GM12878 (cell line): ENCODE results near the gene IFNL1. TPM values are rescaled to one million over a fixed set of nuclear protein-coding genes. Genes with fewer than 3 reads are reported as not detected.

ENCODE experiments used
- ATAC-seq: fragments of 200-7000 bp; cut with Tn5 transposase; 3 replicates; pipeline ENCODE4 v1.9.1; 2020; ENCODE audit warnings: mild to moderate bottlenecking, moderate library complexity
- BruUV-seq: library from RNA; stranded (reverse); fragments of 400-500 nt; replicated peaks from 2 replicates; lab custom pipeline; 2021; lab: Mats Ljungman, UMichigan
- CTCF ChIA-PET: fragments of 300-600 bp; sonication (Branson Sonifier 250); formaldehyde crosslinking; extraction: SDS; loops from one replicate; lab custom pipeline; 2021; ENCODE audit warnings: inconsistent platforms; lab: Yijun Ruan, JAX
- POLR2A ChIA-PET: fragments of 350-600 bp; formaldehyde crosslinking; extraction: SDS; loops from one replicate; lab custom pipeline; 2021; ENCODE audit warnings: inconsistent platforms; lab: Charles Lee
- RAD21 ChIA-PET: fragments of 300-600 bp; sonication (Branson Sonifier 250); formaldehyde crosslinking; loops from one replicate; lab custom pipeline; 2023; ENCODE audit warnings: antibody characterized with exemption; ENCODE audit not compliant: unreplicated experiment; lab: Charles Lee
- SMC1A ChIA-PET: fragments of 300-600 bp; sonication (Branson Sonifier 250); formaldehyde crosslinking; loops from one replicate; lab custom pipeline; 2023; ENCODE audit not compliant: unreplicated experiment, uncharacterized antibody; lab: Charles Lee
- DNase-seq: peaks from one replicate; pipeline ENCODE4 v3.0.0-alpha.2; 2011; ENCODE audit warnings: low read depth, low spot score
- FAIRE-seq: peaks from 3 replicates; lab custom pipeline; 2011; peaks lifted over from hg19 to GRCh38; lab: Jason Lieb, UNC
- H2AFZ ChIP-seq: 2 replicates; pipeline ENCODE4 v1.6.0; 2011; ENCODE audit warnings: low read depth, low read length, control low read depth; ENCODE audit not compliant: control insufficient read depth
- H3K27ac ChIP-seq: 2 replicates; pipeline ENCODE4 v1.5.1; 2011; ENCODE audit warnings: control low read depth; ENCODE audit not compliant: control insufficient read depth, insufficient read depth
- H3K27me3 ChIP-seq, 2 experiments: replicated peaks in 1 of 2; 2 replicates each; pipeline versions ENCODE4 v1.6.0 to v1.6.1; 2011; ENCODE audit warnings: low read length in 1 of 2; ENCODE audit not compliant: control insufficient read depth in 2 of 2, insufficient read depth in 2 of 2
- H3K36me3 ChIP-seq, 2 experiments: 2 replicates each; pipeline ENCODE4 v1.5.1; 2011; ENCODE audit warnings: low read length in 1 of 2; ENCODE audit not compliant: control insufficient read depth in 2 of 2, insufficient read depth in 2 of 2
- H3K4me1 ChIP-seq: 2 replicates; pipeline ENCODE4 v1.6.1; 2011; ENCODE audit warnings: mild to moderate bottlenecking, low read length, moderate library complexity, mixed read lengths; ENCODE audit not compliant: control insufficient read depth, insufficient read depth
- H3K4me2 ChIP-seq: 2 replicates; pipeline ENCODE4 v1.6.0; 2011; ENCODE audit warnings: control low read depth; ENCODE audit not compliant: control insufficient read depth, insufficient read depth
- H3K4me3 ChIP-seq: fragments of 200-600 bp; sonication (generic); 2 replicates; pipeline ENCODE4 v1.5.1; 2016
- H3K79me2 ChIP-seq: 2 replicates; pipeline ENCODE4 v1.6.0; 2011; ENCODE audit warnings: low read length; ENCODE audit not compliant: control insufficient read depth, insufficient read depth
- H3K9ac ChIP-seq: 2 replicates; pipeline ENCODE4 v1.8.0; 2011; ENCODE audit warnings: low read length, control low read depth, mixed read lengths; ENCODE audit not compliant: control insufficient read depth, insufficient read depth
- H3K9me3 ChIP-seq: replicated peaks from 3 replicates; pipeline ENCODE4 v1.5.1; 2011; ENCODE audit warnings: mild to moderate bottlenecking, low read length; ENCODE audit not compliant: control insufficient read depth, insufficient read depth
- H4K20me1 ChIP-seq: 2 replicates; pipeline ENCODE4 v1.6.0; 2011; ENCODE audit not compliant: control insufficient read depth, insufficient read depth
- CEBPB ChIP-seq, 2 experiments: fragments of 150-350 bp in 1 of 2; IDR thresholded peaks; 2 replicates each; pipeline ENCODE4 v1.6.1; 2012 to 2014; ENCODE audit warnings: low read depth in 2 of 2, low read length in 2 of 2, borderline replicate concordance in 1 of 2, inconsistent platforms in 1 of 2
- MTA2 ChIP-seq: fragments of 450-650 bp; IDR thresholded peaks from 2 replicates; pipeline ENCODE4 v1.6.1; 2016; ENCODE audit warnings: low read depth, mild to moderate bottlenecking, moderate library complexity
- NFIC ChIP-seq: IDR thresholded peaks from 2 replicates; pipeline ENCODE4 v1.6.1; 2012; ENCODE audit warnings: low read depth, mild to moderate bottlenecking, inconsistent platforms, low read length, moderate library complexity
- NFYB ChIP-seq: IDR thresholded peaks from 2 replicates; pipeline ENCODE4 v1.6.1; 2011; ENCODE audit warnings: low read depth, mild to moderate bottlenecking, low read length, improper control_type of control experiment, moderate library complexity; ENCODE audit not compliant: insufficient read depth
- NR2C1 ChIP-seq: fragments of 450-650 bp; IDR thresholded peaks from 2 replicates; pipeline ENCODE4 v1.6.1; 2017; ENCODE audit warnings: antibody characterized with exemption, mild to moderate bottlenecking, moderate library complexity
- PML ChIP-seq: IDR thresholded peaks from 2 replicates; pipeline ENCODE4 v1.6.1; 2012; ENCODE audit warnings: low read length, inconsistent platforms
- SMAD5 ChIP-seq: IDR thresholded peaks from 2 replicates; pipeline ENCODE4 v1.6.1; 2016; ENCODE audit warnings: antibody characterized with exemption, low read depth
- SP1 ChIP-seq: IDR thresholded peaks from one replicate; pipeline ENCODE4 v1.6.1; 2011; ENCODE audit warnings: low read depth, low read length
- YBX1 ChIP-seq: fragments of 450-650 bp; IDR thresholded peaks from 2 replicates; pipeline ENCODE4 v1.6.1; 2016; ENCODE audit warnings: antibody characterized with exemption
- WGBS: methylation state at CpG from one replicate; pipeline ENCODE4 v1.1.6; 2016; ENCODE audit warnings: low lambda C conversion rate; ENCODE audit not compliant: insufficient replicate concordance, insufficient coverage; ENCODE audit errors: missing lambda C conversion rate; 5-methylcytosine and 5-hydroxymethylcytosine counted together
- in situ Hi-C: fragments of 300-500 bp; cut with MboI; formaldehyde crosslinking; loops from 9 replicates; pipeline ENCODE4 v1.14.3; 2018; ENCODE audit warnings: mixed read lengths
- intact Hi-C: fragments of 100-400 bp; cut with micrococcal nuclease; formaldehyde crosslinking; loops from one replicate; pipeline ENCODE4 v1.14.2; 2022; ENCODE audit not compliant: unreplicated experiment
- polyA plus RNA-seq, 11 experiments: library from polyadenylated mRNA; depleted of rRNA in 4 of 11; unstranded in 6 of 11; stranded (reverse) in 5 of 11; fragments of >200 nt; fragmentation: Nextera tagmentation in 4 of 11; fragmentation: Illumina TruSeq in 1 of 11; extraction: Ambion mirVana in 4 of 11; extraction: Trizol in 1 of 11; gene quantifications; 1 replicate in 1 of 11; 2 replicates in 10 of 11; pipeline versions ENCODE4 v1.2.1 to v1.2.3, GENCODE V29; 2011 to 2016; ENCODE audit warnings: inconsistent platforms in 2 of 11, missing spikeins in 2 of 11, low read depth in 1 of 11
- total RNA-seq, 4 experiments: library from RNA; depleted of rRNA in 3 of 4; stranded (reverse); fragments of >200 nt in 3 of 4; fragmentation: Illumina TruSeq in 1 of 4; extraction: Trizol in 1 of 4; gene quantifications; 2 replicates each; pipeline versions ENCODE4 v1.2.1 to v1.2.3, GENCODE V29; 2013 to 2021
- TF ChIP-seq, protein P1 (sequence below): fragments of 450-650 bp; IDR thresholded peaks from 2 replicates; pipeline ENCODE4 v1.6.1; 2017; ENCODE audit warnings: low read depth, mild to moderate bottlenecking, moderate library complexity
- TF ChIP-seq, protein P2 (sequence below): IDR thresholded peaks from 2 replicates; pipeline ENCODE4 v1.6.1; 2011; ENCODE audit warnings: low read depth, low read length, improper control_type of control experiment, borderline replicate concordance

The IFNL1 gene
- total and polyA plus RNA-seq, 10 of the 15 experiments (the other 5 are each of a cell fraction or from before 2014, with no cell fraction given), result not detected

DNA sequence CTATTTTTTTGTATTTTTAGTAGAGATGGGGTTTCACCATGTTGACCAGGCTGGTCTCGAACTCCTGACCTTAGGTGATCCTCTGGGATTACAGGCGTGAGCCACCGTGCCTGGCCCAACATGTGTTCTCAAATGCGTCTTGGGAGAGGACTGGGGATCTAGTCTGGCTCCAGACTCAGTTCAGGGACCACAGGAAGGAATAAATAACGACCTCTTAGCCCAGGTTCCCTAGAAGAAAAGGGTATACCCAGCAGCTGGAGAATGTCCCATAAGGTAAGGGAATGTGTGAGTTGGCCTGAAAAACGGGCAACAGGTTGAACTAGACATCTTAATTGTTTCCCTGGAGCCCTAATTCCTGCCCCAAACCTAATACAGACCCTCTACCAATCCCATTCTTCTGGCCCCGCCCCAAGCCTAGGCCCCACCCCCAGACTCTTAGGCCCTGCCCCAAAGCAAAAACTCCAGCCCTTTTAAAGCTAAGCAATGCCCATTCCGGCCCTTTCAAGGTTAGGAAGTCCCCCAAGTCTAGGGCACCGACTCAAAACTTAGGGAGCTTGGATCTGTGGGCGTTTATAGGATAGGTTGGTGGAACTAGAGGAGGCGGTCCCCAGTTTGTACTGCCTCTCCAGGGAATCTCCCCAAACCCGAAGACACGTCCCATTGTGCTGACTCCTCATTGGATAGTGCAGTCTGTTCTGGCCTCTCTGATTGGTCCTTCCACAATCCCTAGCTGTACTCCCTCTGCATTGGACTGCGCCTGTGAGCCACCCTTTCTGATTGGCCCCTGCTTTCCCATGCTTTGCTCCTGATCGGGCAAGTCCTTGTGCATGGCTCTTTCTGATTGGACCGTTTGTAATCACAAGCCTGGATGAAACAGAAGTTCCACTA, 29.8 kb downstream of the IFNL1 start:
- H3K9me3 ChIP-seq, result no peaks in the 10 kb centered on the region
- ATAC-seq, result peak; percentile 51
- TF ChIP-seq NFIC (no peak), NR2C1 (no peak), CEBPB (IDR thresholded peaks at IDR 0.05; ENCODE audit: borderline replicate concordance in 1 of 2, low read depth in 2 of 2, low read length in 2 of 2) (no peak), SP1 (peak; percentile 77), MTA2 (no peak), YBX1 (no peak), NFYB (peak; percentile 70), PML (no peak), SMAD5 (no peak)
- TF ChIP-seq, protein P1, sequence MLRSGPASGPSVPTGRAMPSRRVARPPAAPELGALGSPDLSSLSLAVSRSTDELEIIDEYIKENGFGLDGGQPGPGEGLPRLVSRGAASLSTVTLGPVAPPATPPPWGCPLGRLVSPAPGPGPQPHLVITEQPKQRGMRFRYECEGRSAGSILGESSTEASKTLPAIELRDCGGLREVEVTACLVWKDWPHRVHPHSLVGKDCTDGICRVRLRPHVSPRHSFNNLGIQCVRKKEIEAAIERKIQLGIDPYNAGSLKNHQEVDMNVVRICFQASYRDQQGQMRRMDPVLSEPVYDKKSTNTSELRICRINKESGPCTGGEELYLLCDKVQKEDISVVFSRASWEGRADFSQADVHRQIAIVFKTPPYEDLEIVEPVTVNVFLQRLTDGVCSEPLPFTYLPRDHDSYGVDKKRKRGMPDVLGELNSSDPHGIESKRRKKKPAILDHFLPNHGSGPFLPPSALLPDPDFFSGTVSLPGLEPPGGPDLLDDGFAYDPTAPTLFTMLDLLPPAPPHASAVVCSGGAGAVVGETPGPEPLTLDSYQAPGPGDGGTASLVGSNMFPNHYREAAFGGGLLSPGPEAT, result no peak
- TF ChIP-seq, protein P2, sequence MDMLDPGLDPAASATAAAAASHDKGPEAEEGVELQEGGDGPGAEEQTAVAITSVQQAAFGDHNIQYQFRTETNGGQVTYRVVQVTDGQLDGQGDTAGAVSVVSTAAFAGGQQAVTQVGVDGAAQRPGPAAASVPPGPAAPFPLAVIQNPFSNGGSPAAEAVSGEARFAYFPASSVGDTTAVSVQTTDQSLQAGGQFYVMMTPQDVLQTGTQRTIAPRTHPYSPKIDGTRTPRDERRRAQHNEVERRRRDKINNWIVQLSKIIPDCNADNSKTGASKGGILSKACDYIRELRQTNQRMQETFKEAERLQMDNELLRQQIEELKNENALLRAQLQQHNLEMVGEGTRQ, result no peak
- peaks cover 0 to 4% of the 10 kb centered on the region in 2 experiments; a peak in 2 of 4 replicates for H3K36me3 ChIP-seq
- H3K4me3 ChIP-seq, result no peak overlapping the region
- ChIA-PET RAD21 (interaction anchor here (1.5 kb wide), 1 partner anchor 204 kb away, joined by 3 read pairs; no protein-coding TSS in a partner anchor), CTCF (interaction anchor here (1.3 to 3.7 kb wide), 4 partner anchors 113 to 206 kb away, joined by 3 to 28 read pairs (median 14); no protein-coding TSS in a partner anchor), POLR2A (no interaction called here), SMC1A (interaction anchor here (2.2 kb wide), 1 partner anchor 204 kb away, joined by 17 read pairs; no protein-coding TSS in a partner anchor)
- intact Hi-C loops, result loop anchor here (5.0 kb wide), 2 partner anchors 114 to 364 kb away; no protein-coding TSS in a partner anchor
- BruUV-seq, result no TSS peak
- no peak overlapping the region for H3K9ac ChIP-seq
- no peak for DNase-seq
- FAIRE-seq, result no peak
- H3K27me3 ChIP-seq, result no peaks in the 10 kb centered on the region
- no peak overlapping the region for H3K27ac ChIP-seq
- no peaks in the 10 kb centered on the region for H3K79me2 ChIP-seq
- in situ Hi-C loops, result loop anchor here (5.0 kb wide), 1 partner anchor 204 kb away; no protein-coding TSS in a partner anchor
- H2AFZ ChIP-seq, result no peak overlapping the region
- H3K4me2 ChIP-seq, result no peak overlapping the region
- H4K20me1 ChIP-seq, result no peaks in the 10 kb centered on the region
- peaks cover 8% of the 10 kb centered on the region for H3K4me1 ChIP-seq
- WGBS, result 80% methylated on average over 15 of the region's 16 CpGs
